Keratinocyte (primary cell): ENCODE measurements around the gene C4orf51. TPM values are rescaled to one million over a fixed set of nuclear protein-coding genes. Genes with fewer than 3 reads are reported as not detected.

Source experiments
- DNase-seq: peaks from one replicate; pipeline ENCODE4 v3.0.0-alpha.2; 2011; ENCODE audit warnings: low read depth, missing footprints, low spot score
- FAIRE-seq: peaks from 2 replicates; lab custom pipeline; 2011; peaks lifted over from hg19 to GRCh38; lab: Jason Lieb, UNC
- H2AFZ ChIP-seq: 2 replicates; pipeline ENCODE4 v1.6.0; 2012; ENCODE audit warnings: low read length, control low read depth, inconsistent platforms; ENCODE audit not compliant: control insufficient read depth
- H3K27ac ChIP-seq: 2 replicates; pipeline ENCODE4 v1.5.1; 2011; ENCODE audit warnings: low read length; ENCODE audit not compliant: control insufficient read depth, insufficient read depth
- H3K27me3 ChIP-seq: 3 replicates; pipeline ENCODE4 v1.6.0; 2011; ENCODE audit warnings: low read length; ENCODE audit not compliant: control insufficient read depth, insufficient read depth; ENCODE audit errors: extremely low read depth
- H3K36me3 ChIP-seq, 2 experiments: 2 replicates in 1 of 2; 3 replicates in 1 of 2; pipeline ENCODE4 v1.5.1; 2011; ENCODE audit warnings: low read length in 2 of 2, mild to moderate bottlenecking in 1 of 2; ENCODE audit not compliant: control insufficient read depth in 2 of 2, insufficient read depth in 2 of 2; ENCODE audit errors: extremely low read depth in 1 of 2
- H3K4me1 ChIP-seq: 3 replicates; pipeline ENCODE4 v1.5.1; 2011; ENCODE audit warnings: low read length; ENCODE audit not compliant: control insufficient read depth, insufficient read depth; ENCODE audit errors: extremely low read depth
- H3K4me2 ChIP-seq: 3 replicates; pipeline ENCODE4 v1.6.0; 2011; ENCODE audit warnings: low read depth, low read length; ENCODE audit not compliant: control insufficient read depth, insufficient read depth; ENCODE audit errors: extremely low read depth
- H3K4me3 ChIP-seq, 3 experiments: fragments of 200-600 bp in 1 of 3; sonication (generic) in 1 of 3; 2 replicates in 2 of 3; 3 replicates in 1 of 3; pipeline ENCODE4 v1.5.1; 2011 to 2016; ENCODE audit warnings: low read length in 3 of 3, mild to moderate bottlenecking in 3 of 3, control low read depth in 2 of 3, inconsistent platforms in 1 of 3, low read depth in 1 of 3, mixed read lengths in 1 of 3, mixed run types in 1 of 3, moderate library complexity in 1 of 3; ENCODE audit not compliant: control insufficient read depth in 2 of 3, insufficient read depth in 2 of 3; ENCODE audit errors: extremely low read depth in 1 of 3
- H3K79me2 ChIP-seq: 2 replicates; pipeline ENCODE4 v1.6.0; 2012; ENCODE audit warnings: low read length; ENCODE audit not compliant: control insufficient read depth, insufficient read depth
- H3K9ac ChIP-seq: 3 replicates; pipeline ENCODE4 v1.6.0; 2011; ENCODE audit warnings: low read length; ENCODE audit not compliant: control insufficient read depth, insufficient read depth; ENCODE audit errors: extremely low read depth
- H3K9me1 ChIP-seq: 3 replicates; pipeline ENCODE4 v1.6.0; 2011; ENCODE audit warnings: low read length; ENCODE audit not compliant: control insufficient read depth, insufficient read depth; ENCODE audit errors: extremely low read depth
- H3K9me3 ChIP-seq: 2 replicates; pipeline ENCODE4 v1.5.1; 2012; ENCODE audit warnings: low read depth, low read length; ENCODE audit not compliant: control insufficient read depth
- H4K20me1 ChIP-seq: 3 replicates; pipeline ENCODE4 v1.6.0; 2011; ENCODE audit warnings: low read length; ENCODE audit not compliant: control insufficient read depth, insufficient read depth; ENCODE audit errors: extremely low read depth
- CTCF ChIP-seq, 3 experiments: IDR thresholded peaks in 1 of 3; conservative IDR thresholded peaks in 1 of 3; optimal IDR thresholded peaks in 1 of 3; 2 replicates in 2 of 3; 3 replicates in 1 of 3; pipeline versions ENCODE3 to v1.5.1; 2011; ENCODE audit warnings: low read length in 3 of 3, mild to moderate bottlenecking in 3 of 3, moderate library complexity in 2 of 3, control low read depth in 1 of 3, inconsistent platforms in 1 of 3; ENCODE audit not compliant: insufficient read depth in 2 of 3; ENCODE audit errors: extremely low read depth in 1 of 3
- EZH2 ChIP-seq: IDR thresholded peaks from one replicate; pipeline ENCODE4 v1.6.1; 2012; ENCODE audit warnings: inconsistent platforms, mild to moderate bottlenecking, low read length, moderate library complexity
- dilution Hi-C: fragments of 300-500 bp; cut with MboI; formaldehyde crosslinking; loops from one replicate; pipeline ENCODE4 v1.7.0; 2020; ENCODE audit warnings: low sequenced_read_pairs; ENCODE audit not compliant: extremely low pct_ligation_motif_present
- polyA plus RNA-seq, 5 experiments: library from polyadenylated mRNA; depleted of rRNA in 3 of 5; stranded (reverse) in 3 of 5; stranded (forward) in 1 of 5; unstranded in 1 of 5; fragments of >200 nt; gene quantifications; 1 replicate in 1 of 5; 2 replicates in 3 of 5; 3 replicates in 1 of 5; pipeline versions ENCODE4 v1.2.1 to v1.2.3, GENCODE V29; 2011 to 2012; ENCODE audit warnings: missing spikeins in 2 of 5, low read depth in 1 of 5, low replicate concordance in 1 of 5

Gene C4orf51
- polyA plus RNA-seq, 1 donor (not counting 4 experiments of a cell fraction or from before 2014, with no cell fraction given) = not detected

- no peaks in the 10 kb centered on the region for H3K9me1 ChIP-seq
- no peaks in the 10 kb centered on the region for H4K20me1 ChIP-seq
- H3K9me3 ChIP-seq = no peaks in the 10 kb centered on the region
- H3K27ac ChIP-seq = no peak overlapping the region
- dilution Hi-C loops = no loop called here
- no peak overlapping the region for H3K4me2 ChIP-seq
- TF ChIP-seq EZH2 (no peak), CTCF (optimal IDR thresholded peaks at IDR 0.05 in 1 of 3, IDR thresholded peaks at IDR 0.05 in 1 of 3, conservative IDR thresholded peaks at IDR 0.05 in 1 of 3; ENCODE audit: extremely low read depth in 1 of 3, insufficient read depth in 2 of 3, low read length in 3 of 3) (no peak)
- no peaks in the 10 kb centered on the region for H3K79me2 ChIP-seq
- no peak overlapping the region for H3K4me3 ChIP-seq
- DNase-seq (no peak), FAIRE-seq (no peak)
- H3K9ac ChIP-seq = no peak overlapping the region
- H2AFZ ChIP-seq = no peak overlapping the region
- H3K27me3 ChIP-seq = no peaks in the 10 kb centered on the region
- H3K36me3 ChIP-seq = no peaks in the 10 kb centered on the region
- peaks cover 8% of the 10 kb centered on the region for H3K4me1 ChIP-seq
Observed at GRCh38 chr4:145681956-145682355, 2.0 kb downstream of the C4orf51 start.

- TF ChIP-seq EZH2 (no peak), CTCF (optimal IDR thresholded peaks at IDR 0.05 in 1 of 3, IDR thresholded peaks at IDR 0.05 in 1 of 3, conservative IDR thresholded peaks at IDR 0.05 in 1 of 3; ENCODE audit: extremely low read depth in 1 of 3, insufficient read depth in 2 of 3, low read length in 3 of 3) (no peak)
- no peak for FAIRE-seq
- H3K9me1 ChIP-seq = no peaks in the 10 kb centered on the region
- no peaks in the 10 kb centered on the region for H3K9me3 ChIP-seq
- H3K4me1 ChIP-seq = no peaks in the 10 kb centered on the region
- H3K4me2 ChIP-seq = no peak overlapping the region
- H2AFZ ChIP-seq = no peak overlapping the region
- H3K9ac ChIP-seq = no peak overlapping the region
- dilution Hi-C loops = no loop called here
- no peaks in the 10 kb centered on the region for H3K27me3 ChIP-seq
- H4K20me1 ChIP-seq = no peaks in the 10 kb centered on the region
- no peak overlapping the region for H3K4me3 ChIP-seq
- H3K27ac ChIP-seq = no peak overlapping the region
- DNase-seq = no peak
- no peaks in the 10 kb centered on the region for H3K36me3 ChIP-seq
- no peaks in the 10 kb centered on the region for H3K79me2 ChIP-seq
Observed at GRCh38 chr4:145686991-145687390, 7.0 kb downstream of the C4orf51 start.
